Esophagus (tissue), 2 donors: Measurements from ENCODE around the gene PFKP. TPM values are rescaled to one million over a fixed set of nuclear protein-coding genes. Genes with fewer than 3 reads are reported as not detected.
A peak's percentile ranks its signal among the peaks of the same experiment; 100 is the strongest.
"Not testable (repeated sequence)": the region's sequence is repeated elsewhere in the genome, so short reads cannot be mapped to it uniquely, and the experiment has no call there.

Source experiments
- H3K27ac ChIP-seq, 2 donors: one replicate each; pipeline ENCODE4 v1.5.1; 2013; ENCODE audit warnings: low read depth in 2 of 2, mild to moderate bottlenecking in 2 of 2, inconsistent platforms in 1 of 2, low read length in 1 of 2, moderate library complexity in 1 of 2
- H3K27me3 ChIP-seq, 2 donors: one replicate each; pipeline ENCODE4 v1.6.1; 2013; ENCODE audit warnings: low read length in 2 of 2, control low read depth in 1 of 2, mild to moderate bottlenecking in 1 of 2; ENCODE audit not compliant: insufficient read depth in 2 of 2, control insufficient read depth in 1 of 2
- H3K36me3 ChIP-seq, 2 donors: one replicate each; pipeline ENCODE4 v1.6.1; 2013; ENCODE audit warnings: low read length in 1 of 2; ENCODE audit not compliant: control insufficient read depth in 2 of 2, insufficient read depth in 2 of 2
- H3K4me1 ChIP-seq, 2 donors: one replicate each; pipeline ENCODE4 v1.6.1; 2013; ENCODE audit warnings: low read length in 1 of 2; ENCODE audit not compliant: control insufficient read depth in 2 of 2, insufficient read depth in 2 of 2
- H3K4me3 ChIP-seq, 2 donors: one replicate each; pipeline ENCODE4 v1.5.1; 2013; ENCODE audit warnings: low read length in 2 of 2, mild to moderate bottlenecking in 2 of 2, low read depth in 1 of 2, moderate library complexity in 1 of 2
- H3K9me3 ChIP-seq, 2 donors: one replicate each; pipeline ENCODE4 v1.6.1; 2013; ENCODE audit warnings: mild to moderate bottlenecking in 2 of 2, low read depth in 1 of 2, low read length in 1 of 2, moderate library complexity in 1 of 2; ENCODE audit not compliant: control insufficient read depth in 2 of 2, insufficient read depth in 1 of 2
- WGBS, 2 donors: extraction: QIAGEN DNeasy Blood & Tissue Kit; methylation state at CpG; one replicate each; pipeline ENCODE4 v1.1.7; 2013; 5-methylcytosine and 5-hydroxymethylcytosine counted together
- polyA plus RNA-seq, 2 donors: library from polyadenylated mRNA; stranded (reverse); fragments of 200-250 nt; gene quantifications; one replicate each; pipeline ENCODE4 v1.2.3, GENCODE V29; 2013
- donor health status: healthy with polysubstance abuse.
- donor health status: Bipolar disorder and iron deficiency.

The PFKP gene
- polyA plus RNA-seq, 2 donors: 43.9 to 66.9 TPM

GRCh38 chr10:3057946-3058345, 9.4 kb upstream of the PFKP start:
- H3K4me1 ChIP-seq: no peaks in the 10 kb centered on the region
- 81 to 86% methylated on average over 8 of the region's 8 CpGs for WGBS, 2 donors
- H3K4me3 ChIP-seq: no peak overlapping the region
- H3K27ac ChIP-seq: no peak overlapping the region
- H3K27me3 ChIP-seq: no peaks in the 10 kb centered on the region
- H3K9me3 ChIP-seq: no peaks in the 10 kb centered on the region
- H3K36me3 ChIP-seq: no peaks in the 10 kb centered on the region

- H3K27me3 ChIP-seq: no peaks in the 10 kb centered on the region
- no peaks in the 10 kb centered on the region for H3K4me1 ChIP-seq
- H3K9me3 ChIP-seq: no peaks in the 10 kb centered on the region
- H3K4me3 ChIP-seq: no peak overlapping the region
- no peaks in the 10 kb centered on the region for H3K36me3 ChIP-seq
- no peak overlapping the region for H3K27ac ChIP-seq
- 73 to 77% methylated on average over 7 to 8 of the region's 8 CpGs for WGBS, 2 donors
Observed at GRCh38 chr10:3059974-3060373, 7.4 kb upstream of the PFKP start.

- WGBS, 2 donors: 84% methylated on average over 4 of the region's 4 CpGs
- Histone ChIP-seq H3K4me1 (no peaks in the 10 kb centered on the region), H3K27ac (no peak overlapping the region), H3K4me3 (no peak overlapping the region), H3K27me3 (no peaks in the 10 kb centered on the region), H3K36me3 (no peaks in the 10 kb centered on the region), H3K9me3 (no peaks in the 10 kb centered on the region)
Observed at GRCh38 chr10:3060481-3060889, 6.9 kb upstream of the PFKP start.

- not testable (repeated sequence) for H3K9me3 ChIP-seq, H3K36me3 ChIP-seq, H3K4me3 ChIP-seq, H3K27me3 ChIP-seq, H3K27ac ChIP-seq, H3K4me1 ChIP-seq
- WGBS, 2 donors: 50 to 56% methylated on average over 6 of the region's 6 CpGs
Observed at GRCh38 chr10:3061323-3061898, 5.9 kb upstream of the PFKP start.

GRCh38 chr10:3062502-3063186, 4.7 kb upstream of the PFKP start:
- no peaks in the 10 kb centered on the region for H3K9me3 ChIP-seq
- peaks cover 2 to 5% of the 10 kb centered on the region in 2 donors for H3K4me1 ChIP-seq
- H3K27me3 ChIP-seq: no peaks in the 10 kb centered on the region
- WGBS, 2 donors: 59 to 60% methylated on average over 5 of the region's 6 CpGs
- H3K36me3 ChIP-seq: no peaks in the 10 kb centered on the region
- H3K4me3 ChIP-seq: no peak overlapping the region
- H3K27ac ChIP-seq: no peak overlapping the region

- H3K27ac ChIP-seq: no peak overlapping the region
- H3K9me3 ChIP-seq: no peaks in the 10 kb centered on the region
- WGBS, 2 donors: 80 to 83% methylated on average over 2 of the region's 2 CpGs
- H3K4me1 ChIP-seq: peaks cover 2 to 5% of the 10 kb centered on the region in 2 donors
- no peaks in the 10 kb centered on the region for H3K27me3 ChIP-seq
- H3K36me3 ChIP-seq: no peaks in the 10 kb centered on the region
- no peak overlapping the region for H3K4me3 ChIP-seq
Observed at GRCh38 chr10:3064423-3064822, 2.9 kb upstream of the PFKP start.

- no peak overlapping the region for H3K4me3 ChIP-seq
- H3K27ac ChIP-seq: no peak overlapping the region
- WGBS, 2 donors: 82 to 87% methylated on average over 8 of the region's 8 CpGs
- no peaks in the 10 kb centered on the region for H3K27me3 ChIP-seq
- no peaks in the 10 kb centered on the region for H3K9me3 ChIP-seq
- peaks cover 2 to 5% of the 10 kb centered on the region in 2 donors for H3K4me1 ChIP-seq
- no peaks in the 10 kb centered on the region for H3K36me3 ChIP-seq
Observed at GRCh38 chr10:3065622-3066021, 1.7 kb upstream of the PFKP start.

GRCh38 chr10:3066317-3067117, 831 bp upstream of the PFKP start:
- no peak overlapping the region for H3K27ac ChIP-seq
- peak overlapping the region; percentile 55 to 80 for H3K4me3 ChIP-seq

GRCh38 chr10:3067859-3068179, 471 bp downstream of the PFKP start:
- 0% methylated on average over 22 to 29 of the region's 29 CpGs for WGBS, 2 donors
- Histone ChIP-seq H3K4me3 (peak overlapping the region; percentile 80 to 93), H3K27me3 (no peaks in the 10 kb centered on the region), H3K36me3 (peaks cover 0 to 2% of the 10 kb centered on the region in 2 donors), H3K9me3 (no peaks in the 10 kb centered on the region), H3K27ac (peak overlapping the region; percentile 69 to 72), H3K4me1 (peaks cover 5 to 7% of the 10 kb centered on the region in 2 donors)

More at GRCh38 chr10:3066317-3067117, 831 bp upstream of the PFKP start:
- Histone ChIP-seq H3K36me3 (no peaks in the 10 kb centered on the region), H3K9me3 (no peaks in the 10 kb centered on the region), H3K4me1 (peaks cover 2 to 7% of the 10 kb centered on the region in 2 donors), H3K27me3 (no peaks in the 10 kb centered on the region)
- WGBS, 2 donors: 10 to 14% methylated on average over 50 to 71 of the region's 71 CpGs
